Gastroesophageal sphincter (tissue), 3 donors: ENCODE measurements around the gene TMEM63A.

Experiments used
- EP300 ChIP-seq: sonication (generic); formaldehyde crosslinking; IDR thresholded peaks from one replicate; pipeline ENCODE4 v1.6.1; 2017; ENCODE audit warnings: antibody characterized with exemption, mild to moderate bottlenecking
- POLR2A ChIP-seq, 2 donors: fragments of 450-650 bp; IDR thresholded peaks; one replicate each; pipeline ENCODE4 v1.6.1; 2017; ENCODE audit warnings: antibody characterized with exemption in 2 of 2, mild to moderate bottlenecking in 2 of 2, moderate library complexity in 1 of 2
- POLR2AphosphoS5 ChIP-seq: sonication (generic); formaldehyde crosslinking; IDR thresholded peaks from one replicate; pipeline ENCODE4 v1.6.1; 2017; ENCODE audit warnings: antibody characterized with exemption
- TF ChIP-seq, protein P1 (sequence below), 4 experiments: fragments of 200-600 bp in 2 of 4; fragments of 450-650 bp in 2 of 4; sonication (generic) in 1 of 4; IDR thresholded peaks; one replicate each; pipeline ENCODE4 v1.5.1; 2017 to 2019; ENCODE audit warnings: antibody characterized with exemption in 4 of 4, mild to moderate bottlenecking in 2 of 4, moderate library complexity in 2 of 4

DNA sequence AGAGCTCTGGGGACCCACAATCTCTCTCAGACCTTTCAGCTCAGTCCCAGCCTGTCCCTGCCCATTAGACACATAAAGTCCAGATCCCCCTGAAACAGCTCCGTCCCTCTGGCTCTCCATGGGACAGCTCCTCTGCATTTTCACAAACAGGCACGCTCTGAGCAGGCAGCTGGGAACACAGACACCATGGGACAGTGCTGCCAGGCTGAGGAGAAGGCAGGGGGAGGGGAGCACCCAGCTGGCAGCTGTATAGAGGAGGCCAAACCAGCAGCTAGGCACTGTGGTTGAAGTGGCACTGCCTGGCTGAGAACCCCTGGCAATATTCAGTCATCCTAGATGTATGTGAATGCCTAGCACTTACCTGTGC, 2.0 kb downstream of the TMEM63A start:
- TF ChIP-seq POLR2AphosphoS5 (no peak), POLR2A (IDR thresholded peaks at IDR 0.05) (no peak), EP300 (no peak)
- TF ChIP-seq, protein P1, sequence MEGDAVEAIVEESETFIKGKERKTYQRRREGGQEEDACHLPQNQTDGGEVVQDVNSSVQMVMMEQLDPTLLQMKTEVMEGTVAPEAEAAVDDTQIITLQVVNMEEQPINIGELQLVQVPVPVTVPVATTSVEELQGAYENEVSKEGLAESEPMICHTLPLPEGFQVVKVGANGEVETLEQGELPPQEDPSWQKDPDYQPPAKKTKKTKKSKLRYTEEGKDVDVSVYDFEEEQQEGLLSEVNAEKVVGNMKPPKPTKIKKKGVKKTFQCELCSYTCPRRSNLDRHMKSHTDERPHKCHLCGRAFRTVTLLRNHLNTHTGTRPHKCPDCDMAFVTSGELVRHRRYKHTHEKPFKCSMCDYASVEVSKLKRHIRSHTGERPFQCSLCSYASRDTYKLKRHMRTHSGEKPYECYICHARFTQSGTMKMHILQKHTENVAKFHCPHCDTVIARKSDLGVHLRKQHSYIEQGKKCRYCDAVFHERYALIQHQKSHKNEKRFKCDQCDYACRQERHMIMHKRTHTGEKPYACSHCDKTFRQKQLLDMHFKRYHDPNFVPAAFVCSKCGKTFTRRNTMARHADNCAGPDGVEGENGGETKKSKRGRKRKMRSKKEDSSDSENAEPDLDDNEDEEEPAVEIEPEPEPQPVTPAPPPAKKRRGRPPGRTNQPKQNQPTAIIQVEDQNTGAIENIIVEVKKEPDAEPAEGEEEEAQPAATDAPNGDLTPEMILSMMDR (IDR thresholded peaks at IDR 0.05): no peak
